ENCODE measurements around the gene KLHL6.

- TF ChIP-seq, protein P1, sequence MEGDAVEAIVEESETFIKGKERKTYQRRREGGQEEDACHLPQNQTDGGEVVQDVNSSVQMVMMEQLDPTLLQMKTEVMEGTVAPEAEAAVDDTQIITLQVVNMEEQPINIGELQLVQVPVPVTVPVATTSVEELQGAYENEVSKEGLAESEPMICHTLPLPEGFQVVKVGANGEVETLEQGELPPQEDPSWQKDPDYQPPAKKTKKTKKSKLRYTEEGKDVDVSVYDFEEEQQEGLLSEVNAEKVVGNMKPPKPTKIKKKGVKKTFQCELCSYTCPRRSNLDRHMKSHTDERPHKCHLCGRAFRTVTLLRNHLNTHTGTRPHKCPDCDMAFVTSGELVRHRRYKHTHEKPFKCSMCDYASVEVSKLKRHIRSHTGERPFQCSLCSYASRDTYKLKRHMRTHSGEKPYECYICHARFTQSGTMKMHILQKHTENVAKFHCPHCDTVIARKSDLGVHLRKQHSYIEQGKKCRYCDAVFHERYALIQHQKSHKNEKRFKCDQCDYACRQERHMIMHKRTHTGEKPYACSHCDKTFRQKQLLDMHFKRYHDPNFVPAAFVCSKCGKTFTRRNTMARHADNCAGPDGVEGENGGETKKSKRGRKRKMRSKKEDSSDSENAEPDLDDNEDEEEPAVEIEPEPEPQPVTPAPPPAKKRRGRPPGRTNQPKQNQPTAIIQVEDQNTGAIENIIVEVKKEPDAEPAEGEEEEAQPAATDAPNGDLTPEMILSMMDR (IDR thresholded peaks at IDR 0.05): no peak
- no peak for TF ChIP-seq POLR2A (IDR thresholded peaks at IDR 0.05)
Measured at GRCh38 chr3:183517607-183518006, 37.9 kb downstream of the KLHL6 start.

Data from thyroid gland (tissue), 4 donors.